ENCODE results near the gene PEX5L.

Gene PEX5L

DNA sequence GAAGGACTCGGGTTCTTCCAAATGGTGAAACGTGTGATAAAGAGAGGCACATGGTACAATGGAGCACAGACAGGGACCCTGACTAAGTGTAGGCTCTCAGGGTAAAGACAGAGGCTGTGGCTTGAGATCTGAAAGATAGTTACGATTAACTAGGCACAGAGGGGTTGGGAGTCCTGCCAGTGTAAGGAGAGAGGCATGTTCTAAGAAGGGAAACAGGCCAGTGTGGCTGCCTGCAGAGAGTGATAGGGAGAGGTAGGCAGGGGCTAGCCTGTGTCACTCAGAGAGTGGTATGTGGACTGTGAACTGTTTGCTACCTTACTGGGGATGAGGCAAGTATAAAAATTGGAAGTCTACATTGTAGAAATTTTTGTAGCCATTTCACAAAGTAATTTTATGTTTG, 109.5 kb downstream of the PEX5L start:
- TF ChIP-seq ZNF274 (IDR thresholded peaks at IDR 0.05; ENCODE audit: low read depth, low read length) = no peak
- H3K4me3 ChIP-seq (ENCODE audit: low read length) = no peak overlapping the region

GRCh38 chr3:179921951-179922350, 114.8 kb downstream of the PEX5L start:
- H3K4me3 ChIP-seq (ENCODE audit: low read length) = no peak overlapping the region
- no peak for TF ChIP-seq ZNF274 (IDR thresholded peaks at IDR 0.05; ENCODE audit: low read depth, low read length)

DNA sequence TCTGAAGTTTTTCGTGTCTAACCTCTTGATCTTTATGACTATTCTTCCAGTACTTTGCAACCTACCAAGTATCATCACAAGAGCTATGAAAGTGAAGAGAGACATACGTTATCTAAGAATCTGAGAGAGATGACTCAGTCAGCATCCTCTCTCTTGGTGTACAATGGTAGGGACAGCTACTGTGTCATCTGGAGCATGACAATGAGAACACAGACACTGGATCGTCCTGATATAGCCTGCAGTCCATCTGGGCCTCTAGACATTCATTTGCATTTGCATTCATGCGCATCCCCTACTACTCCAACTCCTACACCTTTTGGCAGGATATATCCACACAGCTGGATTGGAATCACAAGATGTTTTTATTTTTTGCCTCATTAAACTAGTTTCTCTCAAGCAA, 115.2 kb downstream of the PEX5L start:
- TF ChIP-seq ZNF274 (IDR thresholded peaks at IDR 0.05; ENCODE audit: low read depth, low read length) = no peak
- no peak overlapping the region for H3K4me3 ChIP-seq (ENCODE audit: low read length)

- H3K4me3 ChIP-seq (ENCODE audit: low read length) = no peak overlapping the region
- TF ChIP-seq ZNF274 (IDR thresholded peaks at IDR 0.05; ENCODE audit: low read depth, low read length) = no peak
Measured at GRCh38 chr3:179907784-179908482, 128.8 kb downstream of the PEX5L start.

DNA sequence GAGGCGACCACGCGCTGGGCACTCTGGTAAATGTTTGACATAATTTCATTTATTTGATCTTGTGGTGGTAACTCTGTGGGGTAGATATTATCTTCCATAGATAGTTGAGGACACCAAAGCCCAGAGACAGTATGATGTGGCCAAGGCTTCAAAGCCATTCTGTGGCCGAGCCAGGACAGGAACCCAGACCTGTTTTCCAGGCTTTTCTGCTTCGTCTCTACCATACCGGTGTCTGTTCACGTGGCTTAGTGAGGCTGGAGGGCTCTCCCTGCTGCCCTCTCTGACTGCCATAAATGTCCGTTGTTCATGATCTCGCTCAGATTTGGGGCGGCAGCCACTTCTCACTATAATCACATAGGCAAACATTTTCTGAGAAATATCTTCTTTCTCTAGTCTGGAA, 134.7 kb downstream of the PEX5L start:
- no peak overlapping the region for H3K4me3 ChIP-seq (ENCODE audit: low read length)
- TF ChIP-seq ZNF274 (IDR thresholded peaks at IDR 0.05; ENCODE audit: low read depth, low read length) = no peak

GRCh38 chr3:179898024-179898423, 138.7 kb downstream of the PEX5L start:
- H3K4me3 ChIP-seq (ENCODE audit: low read length) = no peak overlapping the region
- TF ChIP-seq ZNF274 (IDR thresholded peaks at IDR 0.05; ENCODE audit: low read depth, low read length) = no peak

DNA sequence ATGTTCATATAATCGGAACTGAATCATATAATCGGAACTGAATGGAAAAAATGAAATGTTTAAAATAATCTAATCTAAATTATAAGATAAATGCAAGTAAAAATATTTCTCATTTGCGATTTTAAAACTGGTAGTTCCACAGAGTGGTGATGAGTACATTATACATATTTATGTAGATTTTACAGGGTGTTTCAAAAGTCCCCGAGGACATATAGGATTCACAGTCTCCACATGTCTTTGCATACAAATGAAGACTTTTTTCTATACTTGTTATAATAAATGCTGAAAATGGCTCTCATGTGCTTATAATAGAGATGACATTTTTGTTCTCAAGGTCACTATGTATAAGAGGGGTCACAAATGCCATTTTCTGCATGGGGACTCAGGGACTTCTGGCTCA, 139.5 kb downstream of the PEX5L start:
- no peak for TF ChIP-seq ZNF274 (IDR thresholded peaks at IDR 0.05; ENCODE audit: low read depth, low read length)
- H3K4me3 ChIP-seq (ENCODE audit: low read length) = no peak overlapping the region

GRCh38 chr3:179896507-179896906, 140.2 kb downstream of the PEX5L start:
- no peak overlapping the region for H3K4me3 ChIP-seq (ENCODE audit: low read length)
- no peak for TF ChIP-seq ZNF274 (IDR thresholded peaks at IDR 0.05; ENCODE audit: low read depth, low read length)

- no peak for TF ChIP-seq ZNF274 (IDR thresholded peaks at IDR 0.05; ENCODE audit: low read depth, low read length)
Measured at GRCh38 chr3:179895330-179895729, 141.4 kb downstream of the PEX5L start.

GRCh38 chr3:179887295-179887943, 149.3 kb downstream of the PEX5L start:
- H3K4me3 ChIP-seq (ENCODE audit: low read length) = no peak overlapping the region
- no peak for TF ChIP-seq ZNF274 (IDR thresholded peaks at IDR 0.05; ENCODE audit: low read depth, low read length)

More at GRCh38 chr3:179895330-179895729, 141.4 kb downstream of the PEX5L start:
- no peak overlapping the region for H3K4me3 ChIP-seq (ENCODE audit: low read length)

- no peak overlapping the region for H3K4me3 ChIP-seq (ENCODE audit: low read length)
- TF ChIP-seq ZNF274 (IDR thresholded peaks at IDR 0.05; ENCODE audit: low read depth, low read length) = no peak
Measured at GRCh38 chr3:179885950-179886349, 150.8 kb downstream of the PEX5L start.

- H3K4me3 ChIP-seq (ENCODE audit: low read length) = no peak overlapping the region
- no peak for TF ChIP-seq ZNF274 (IDR thresholded peaks at IDR 0.05; ENCODE audit: low read depth, low read length)
Measured at GRCh38 chr3:179884136-179884535, 152.6 kb downstream of the PEX5L start.

- H3K4me3 ChIP-seq (ENCODE audit: low read length) = no peak overlapping the region
- TF ChIP-seq ZNF274 (IDR thresholded peaks at IDR 0.05; ENCODE audit: low read depth, low read length) = no peak
Measured at GRCh38 chr3:179882292-179882691, 154.4 kb downstream of the PEX5L start.

- no peak for TF ChIP-seq ZNF274 (IDR thresholded peaks at IDR 0.05; ENCODE audit: low read depth, low read length)
Measured at GRCh38 chr3:179881791-179882190, 154.9 kb downstream of the PEX5L start.

GRCh38 chr3:179880868-179881267, 155.9 kb downstream of the PEX5L start:
- TF ChIP-seq ZNF274 (IDR thresholded peaks at IDR 0.05; ENCODE audit: low read depth, low read length) = no peak
- no peak overlapping the region for H3K4me3 ChIP-seq (ENCODE audit: low read length)

More at GRCh38 chr3:179881791-179882190, 154.9 kb downstream of the PEX5L start:
- H3K4me3 ChIP-seq (ENCODE audit: low read length) = no peak overlapping the region
